Ishikawa (cell line): ENCODE data around the gene DUSP10.

Source experiments
- TAF1 ChIP-seq: IDR thresholded peaks from 2 replicates; pipeline ENCODE4 v1.6.1; 2012; ENCODE audit warnings: low read depth, mild to moderate bottlenecking
- TEAD4 ChIP-seq: IDR thresholded peaks from 2 replicates; pipeline ENCODE4 v1.6.1; 2012

GRCh38 chr1:221783936-221784335 is 42.0 kb upstream of the DUSP10 start:
- no peak for TF ChIP-seq TAF1
- no peak for TF ChIP-seq TEAD4
